Neutrophil (primary cell): ENCODE measurements around the gene ZNF747.

Source experiments
- H3K27ac ChIP-seq: fragments of 200-600 bp; sonication (generic); 2 replicates; pipeline ENCODE4 v1.5.1; 2016; ENCODE audit warnings: mild to moderate bottlenecking, moderate library complexity
- H3K27me3 ChIP-seq: fragments of 200-600 bp; sonication (generic); 2 replicates; pipeline ENCODE4 v1.6.0; 2016; ENCODE audit warnings: mild to moderate bottlenecking
- H3K36me3 ChIP-seq: fragments of 200-600 bp; sonication (generic); 2 replicates; pipeline ENCODE4 v1.5.1; 2017
- H3K4me1 ChIP-seq, 2 experiments: fragments of 200-600 bp in 1 of 2; sonication (generic) in 1 of 2; 1 replicate in 1 of 2; 2 replicates in 1 of 2; pipeline versions ENCODE4 v1.5.1 to v1.6.1; 2013 to 2016; ENCODE audit warnings: low read depth in 1 of 2, low read length in 1 of 2, mild to moderate bottlenecking in 1 of 2, moderate library complexity in 1 of 2; ENCODE audit not compliant: control insufficient read depth in 1 of 2, insufficient read depth in 1 of 2
- H3K4me3 ChIP-seq, 2 experiments: fragments of 200-600 bp in 1 of 2; sonication (generic) in 1 of 2; 1 replicate in 1 of 2; 2 replicates in 1 of 2; pipeline ENCODE4 v1.5.1; 2013 to 2016; ENCODE audit warnings: low read depth in 1 of 2, low read length in 1 of 2, mild to moderate bottlenecking in 1 of 2, moderate library complexity in 1 of 2
- H3K9me3 ChIP-seq: fragments of 200-600 bp; sonication (generic); 2 replicates; pipeline ENCODE4 v1.5.1; 2016
- CTCF ChIP-seq: fragments of 200-600 bp; sonication (generic); IDR thresholded peaks from 2 replicates; pipeline ENCODE4 v1.5.1; 2016; ENCODE audit warnings: antibody characterized with exemption

ZNF747 gene

GRCh38 chr16:30482366-30482765, 52.3 kb downstream of the ZNF747 start:
- Histone ChIP-seq H3K9me3 (no peaks in the 10 kb centered on the region), H3K4me3 (no peak overlapping the region), H3K36me3 (peaks cover 95% of the 10 kb centered on the region), H3K27ac (no peak overlapping the region), H3K4me1 (no peaks in the 10 kb centered on the region), H3K27me3 (no peaks in the 10 kb centered on the region)
- no peak for TF ChIP-seq CTCF

- no peak overlapping the region for H3K27ac ChIP-seq
- no peaks in the 10 kb centered on the region for H3K4me1 ChIP-seq
- H3K27me3 ChIP-seq = no peaks in the 10 kb centered on the region
- no peak overlapping the region for H3K4me3 ChIP-seq
- no peak for TF ChIP-seq CTCF
- H3K9me3 ChIP-seq = no peaks in the 10 kb centered on the region
- peaks cover 95% of the 10 kb centered on the region for H3K36me3 ChIP-seq
Observed at GRCh38 chr16:30481381-30481780, 53.3 kb downstream of the ZNF747 start.
